Stimulated activated CD4-positive, alpha-beta T cell treated with anti-CD3 and anti-CD28 coated beads, Interleukin-2, amount 100 ng/mL, for 24 hours (primary cell): ENCODE results near the gene PSG5.
"Not testable (repeated sequence)": the region's sequence is repeated elsewhere in the genome, so short reads cannot be mapped to it uniquely, and the experiment has no call there.

Source experiments
- DNase-seq, 2 donors: peaks; one replicate each; pipeline ENCODE4 v3.0.0-alpha.2; 2020

PSG5 gene

DNA sequence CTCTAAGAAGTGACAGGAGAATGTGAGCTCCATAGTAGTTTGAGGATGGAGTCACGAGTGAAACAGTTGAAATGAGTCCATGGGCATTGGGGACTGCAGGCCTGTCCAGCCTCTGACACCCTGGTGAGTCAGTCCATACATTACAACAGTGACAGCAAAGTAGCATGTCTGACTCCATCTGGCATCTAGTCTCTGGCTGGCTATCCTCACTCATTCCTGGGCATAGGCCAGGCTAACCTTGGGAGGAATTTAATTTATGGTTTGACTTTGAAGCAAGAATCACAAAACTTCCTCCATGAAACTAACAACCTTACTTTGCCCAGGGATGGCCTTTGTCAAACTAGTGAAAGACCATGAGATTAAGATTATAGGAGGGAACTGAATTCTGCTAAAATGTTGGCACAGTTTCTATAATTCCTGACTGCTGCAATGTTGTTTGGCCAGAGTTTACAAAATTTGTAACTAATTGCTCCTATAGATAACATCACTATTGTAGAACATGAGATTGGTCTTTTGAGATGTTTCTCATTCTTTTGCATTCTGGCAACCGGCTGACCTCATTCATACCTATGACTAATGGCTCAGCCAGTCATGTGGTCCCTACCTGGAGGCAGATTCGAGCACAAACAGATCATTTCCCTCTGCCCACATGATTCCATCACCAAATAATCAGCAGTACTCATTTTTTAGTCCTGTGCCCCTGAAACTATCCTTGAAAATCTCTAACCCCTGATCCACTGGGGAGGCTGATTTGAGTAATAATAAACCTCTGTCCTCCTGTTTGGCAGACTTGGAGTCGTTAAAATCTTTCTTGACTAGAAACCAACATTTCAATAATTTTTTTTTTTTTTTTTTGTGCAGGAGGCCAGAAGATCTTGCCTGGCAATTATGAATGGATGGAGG, 4.2 kb downstream of the PSG5 start:
- not testable (repeated sequence) for DNase-seq

DNA sequence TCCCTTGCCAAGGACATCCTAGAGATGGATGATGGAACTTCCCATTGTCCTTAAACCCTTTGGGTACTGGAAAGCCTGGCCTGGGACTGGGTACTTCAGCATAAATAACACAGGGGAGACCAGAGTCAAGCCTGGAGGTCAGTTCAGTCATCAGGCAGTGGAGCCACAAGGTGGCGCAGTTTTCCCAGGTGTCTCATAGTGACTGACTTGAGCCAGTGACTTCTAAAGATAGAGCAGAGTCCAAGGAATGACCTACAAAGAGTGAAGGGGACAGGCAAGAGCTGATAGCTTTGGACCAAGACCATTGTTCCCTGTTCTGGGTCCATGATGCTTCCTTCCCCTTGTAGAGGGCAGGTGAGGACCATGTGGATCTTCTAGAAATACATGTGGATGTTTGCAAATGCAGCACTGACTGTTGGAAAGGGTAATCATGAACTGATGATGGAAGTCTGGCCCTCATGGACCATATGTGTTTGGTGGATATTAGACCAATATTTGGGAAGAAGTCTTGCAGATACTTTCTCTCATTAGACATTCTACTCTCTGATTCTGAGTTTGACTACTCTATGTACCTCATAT, 6.7 kb downstream of the PSG5 start:
- peak in 1 of 2 donors; percentile 29 for DNase-seq

DNA sequence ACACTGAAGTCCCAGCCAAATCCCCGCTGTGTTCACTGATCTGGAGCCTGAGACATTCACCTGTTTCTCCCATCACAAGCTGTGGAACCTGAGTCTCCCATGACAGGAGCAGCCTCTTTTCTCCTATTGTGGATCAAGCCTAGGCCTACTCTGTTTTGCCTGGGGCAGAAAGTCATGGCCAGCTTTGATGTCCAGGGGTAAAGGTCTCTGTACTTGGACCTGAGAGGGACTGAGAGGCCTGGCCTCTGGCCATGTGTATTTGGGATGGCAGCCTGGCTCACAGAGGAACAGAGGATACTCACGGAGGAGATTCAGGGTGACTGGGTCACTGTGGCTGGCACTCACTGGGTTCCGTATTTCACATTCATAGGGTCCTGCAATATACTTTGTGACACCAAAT, 7.8 kb downstream of the PSG5 start:
- DNase-seq: not testable (repeated sequence)

DNA sequence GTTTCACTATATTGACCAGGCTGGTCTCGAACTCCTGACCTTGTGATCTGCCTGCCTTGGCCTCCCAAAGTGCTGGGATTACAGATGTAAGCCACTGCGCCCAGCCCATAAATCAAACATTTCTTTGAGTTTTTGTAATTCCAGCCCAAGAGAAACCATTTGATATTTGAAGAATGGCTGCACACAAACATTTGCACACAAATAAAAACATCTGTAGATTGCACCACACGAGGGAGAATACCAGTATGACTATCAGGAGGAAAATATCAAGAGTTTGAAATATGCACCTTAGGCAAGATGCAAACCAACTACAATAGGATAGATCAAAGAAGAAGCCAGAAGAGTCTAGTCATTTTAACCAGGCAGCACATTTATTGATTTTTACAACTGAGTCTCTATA, 20.4 kb downstream of the PSG5 start:
- DNase-seq: not testable (repeated sequence)

DNA sequence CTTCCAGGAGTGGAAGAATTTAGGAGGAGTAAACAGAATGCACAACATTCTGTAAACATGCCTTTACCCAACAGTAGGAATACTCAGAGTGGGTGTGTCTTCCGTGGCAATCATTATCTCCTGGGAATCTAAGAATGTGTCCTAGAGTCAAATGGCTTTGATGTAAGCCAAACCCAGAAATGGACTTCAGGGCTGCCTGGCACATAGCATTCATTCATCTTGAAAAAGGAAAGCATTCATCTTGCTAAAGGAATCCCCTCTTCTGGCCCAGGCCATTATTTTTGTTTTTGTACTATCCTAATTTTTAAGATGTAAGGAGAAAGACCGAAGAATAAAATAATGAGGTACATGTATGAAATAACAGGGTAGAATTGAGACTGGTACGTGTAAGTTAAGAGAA, 23.2 kb downstream of the PSG5 start:
- not testable (repeated sequence) for DNase-seq

DNA sequence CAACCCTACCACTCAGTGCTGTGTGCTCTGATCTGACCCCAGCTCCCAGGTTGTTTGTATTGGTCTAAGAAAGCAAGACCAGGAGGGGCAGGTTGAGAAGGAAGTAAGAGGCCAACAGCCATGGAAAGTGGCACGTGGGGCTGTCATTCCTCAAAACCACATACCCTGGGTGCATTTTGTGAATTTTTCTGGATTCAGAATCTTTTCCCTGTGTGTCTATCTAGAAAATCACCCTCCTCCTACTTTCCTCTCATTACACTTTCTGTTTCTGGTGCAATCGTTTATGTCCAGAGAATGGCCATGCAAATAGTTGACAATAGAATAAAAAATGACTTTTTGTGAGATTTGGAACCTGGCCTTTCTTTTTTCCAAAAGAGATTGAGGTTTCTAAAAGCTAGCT, 24.1 kb downstream of the PSG5 start:
- DNase-seq: not testable (repeated sequence)

DNA sequence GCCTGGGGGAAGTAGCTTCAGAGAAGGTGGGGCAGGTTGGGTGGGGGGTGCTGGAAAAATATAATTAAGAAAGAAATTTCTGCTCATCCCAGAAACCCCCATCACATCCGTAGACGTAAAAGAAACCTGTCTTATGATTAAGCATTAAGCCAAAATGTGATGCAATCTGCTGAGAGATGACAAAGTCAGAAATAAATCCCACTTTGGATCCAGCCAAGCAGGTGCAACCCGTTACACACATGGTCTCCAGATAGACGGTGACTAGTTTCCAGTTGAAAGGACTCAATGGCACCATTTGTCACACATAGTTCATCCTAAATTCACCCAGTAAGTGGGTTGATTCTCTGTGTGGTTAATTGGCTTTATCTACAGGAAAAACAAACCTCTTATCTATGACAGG, 34.1 kb downstream of the PSG5 start:
- no peak for DNase-seq

DNA sequence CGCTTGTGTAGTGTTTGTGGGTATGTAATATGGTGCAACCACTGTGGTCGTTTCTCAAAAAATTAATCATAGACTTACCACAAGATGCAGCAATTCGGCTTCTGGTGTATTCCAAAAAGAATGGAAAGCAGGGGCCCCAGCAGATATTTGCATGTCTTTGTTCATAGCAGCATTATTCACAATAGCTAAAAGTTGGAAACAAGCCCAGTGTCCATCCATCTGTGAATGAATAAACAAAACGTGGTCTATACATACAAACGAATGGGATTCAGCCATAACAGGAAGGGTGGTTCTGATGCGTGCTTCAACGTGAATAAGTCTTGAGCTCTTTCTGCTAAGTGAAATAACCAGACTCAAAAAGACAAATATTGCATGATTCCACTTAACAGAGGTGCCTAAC, 36.5 kb downstream of the PSG5 start:
- not testable (repeated sequence) for DNase-seq

DNA sequence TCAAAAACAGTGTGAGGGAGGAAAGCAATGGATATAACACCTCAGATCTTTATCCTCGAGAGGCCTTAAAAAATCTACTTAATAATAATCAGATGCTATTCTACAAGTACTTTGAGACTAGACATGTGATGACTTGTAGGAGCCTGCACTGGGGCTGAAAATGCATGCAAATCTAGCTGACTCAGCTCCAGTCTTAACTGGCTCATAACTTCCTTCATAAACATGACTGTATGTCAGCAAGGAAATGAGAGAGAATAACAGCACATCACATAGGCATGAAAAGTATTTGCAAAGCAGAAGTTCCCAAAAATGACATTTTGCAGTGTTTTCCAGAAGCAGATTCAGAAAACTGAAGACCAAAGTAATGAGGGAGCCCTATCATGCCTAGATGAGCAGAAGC, 38.1 kb downstream of the PSG5 start:
- DNase-seq: no peak

DNA sequence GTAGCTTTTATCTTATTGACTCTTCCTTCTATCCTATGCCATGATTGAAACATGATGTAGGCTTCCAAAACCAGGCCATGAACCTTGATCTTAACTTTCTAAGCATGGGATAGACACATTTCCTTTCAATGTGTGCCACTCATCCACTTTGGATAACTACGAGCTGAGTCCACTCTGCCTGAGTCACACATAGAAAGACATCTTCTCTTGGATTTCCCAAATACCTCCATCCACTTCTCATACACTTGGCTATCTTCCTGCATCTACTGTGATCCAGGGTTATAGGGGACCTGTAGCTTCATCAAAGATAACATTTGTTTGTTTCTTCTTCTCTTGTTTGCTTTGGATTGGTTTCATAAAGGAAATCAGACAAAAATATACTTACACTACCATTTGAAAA, 44.6 kb downstream of the PSG5 start:
- not testable (repeated sequence) for DNase-seq

DNA sequence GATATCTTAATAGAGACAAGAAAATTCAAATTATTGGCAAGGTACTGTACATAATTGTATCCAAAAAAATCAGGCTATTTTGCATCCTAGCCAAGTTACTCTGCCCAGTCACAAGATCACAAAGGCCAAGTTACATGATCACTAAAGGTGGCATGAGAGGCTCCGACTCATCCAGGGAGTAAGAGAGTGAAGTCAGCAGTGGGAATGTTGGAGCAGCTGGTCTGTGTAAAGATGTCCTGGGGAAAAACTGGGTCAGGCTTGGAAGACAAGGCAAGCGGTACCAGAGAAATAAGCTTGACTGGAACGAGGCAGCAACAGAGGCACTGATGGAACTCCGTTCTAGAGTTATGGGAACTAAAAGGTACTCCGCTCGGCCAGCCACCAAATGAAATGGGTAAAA, 53.6 kb downstream of the PSG5 start:
- DNase-seq: no peak

DNA sequence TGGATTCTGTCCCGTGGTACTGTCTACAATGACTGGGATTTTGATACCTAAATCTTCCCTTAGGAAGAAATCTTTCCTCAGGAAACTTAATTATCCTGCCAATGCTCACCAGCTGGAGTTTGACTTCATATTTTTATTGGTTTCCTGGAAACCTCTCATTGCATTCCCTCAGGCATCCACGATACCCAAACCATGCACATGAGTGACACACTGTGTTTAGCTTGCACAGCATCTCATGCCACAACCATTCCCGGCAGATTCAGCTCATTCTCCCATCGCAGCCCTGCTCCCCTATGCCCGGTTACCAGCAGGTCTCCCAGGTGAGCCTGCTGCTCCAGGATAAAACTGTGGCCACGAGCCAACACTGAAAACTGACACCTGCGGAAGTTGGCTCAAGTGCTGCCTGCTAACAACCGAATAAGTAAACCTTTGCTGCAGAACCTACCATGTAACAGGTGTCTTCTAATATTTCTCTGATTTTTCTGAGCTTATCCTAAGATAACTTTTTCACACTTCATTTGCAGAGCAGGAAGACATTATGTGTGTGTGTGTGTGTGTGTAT, 55.0 kb downstream of the PSG5 start:
- not testable (repeated sequence) for DNase-seq

DNA sequence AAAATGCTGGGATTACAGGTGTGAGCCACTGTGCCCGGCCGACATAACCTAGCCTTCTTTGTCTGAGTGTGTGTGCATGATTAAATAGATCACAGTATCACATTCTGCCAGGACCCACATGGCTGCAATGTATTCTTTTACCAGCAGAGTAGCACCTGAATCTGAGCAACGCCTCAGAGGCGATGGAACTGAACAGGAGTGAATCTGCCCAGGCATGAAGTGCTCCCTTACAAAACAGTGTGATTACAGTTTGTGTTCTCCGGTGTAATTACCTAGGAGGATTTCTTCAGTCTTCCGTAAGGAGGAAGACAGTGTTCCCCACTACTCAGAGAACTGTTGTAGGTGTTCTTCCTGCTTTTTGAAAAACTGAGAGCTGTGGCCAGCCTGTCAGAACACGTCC, 57.1 kb downstream of the PSG5 start:
- not testable (repeated sequence) for DNase-seq

DNA sequence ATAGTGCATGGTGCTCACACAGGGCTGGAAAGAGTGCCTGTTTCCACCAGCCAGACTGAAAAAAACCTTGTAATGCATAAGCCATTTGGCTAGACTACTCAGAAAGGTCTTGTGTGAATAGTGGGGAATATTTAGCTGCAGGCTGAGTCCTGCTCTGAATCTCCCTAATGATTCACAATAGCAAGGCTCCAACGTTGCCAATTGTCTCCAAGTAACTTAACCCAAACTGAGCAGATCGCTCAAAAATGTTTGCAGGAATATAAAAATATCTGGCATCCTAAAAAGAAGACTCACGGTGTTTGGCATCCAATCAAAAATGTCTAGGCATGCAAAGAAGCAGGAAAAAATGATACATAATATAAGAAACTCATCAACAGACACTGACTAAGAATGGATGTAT, 59.0 kb downstream of the PSG5 start:
- not testable (repeated sequence) for DNase-seq

DNA sequence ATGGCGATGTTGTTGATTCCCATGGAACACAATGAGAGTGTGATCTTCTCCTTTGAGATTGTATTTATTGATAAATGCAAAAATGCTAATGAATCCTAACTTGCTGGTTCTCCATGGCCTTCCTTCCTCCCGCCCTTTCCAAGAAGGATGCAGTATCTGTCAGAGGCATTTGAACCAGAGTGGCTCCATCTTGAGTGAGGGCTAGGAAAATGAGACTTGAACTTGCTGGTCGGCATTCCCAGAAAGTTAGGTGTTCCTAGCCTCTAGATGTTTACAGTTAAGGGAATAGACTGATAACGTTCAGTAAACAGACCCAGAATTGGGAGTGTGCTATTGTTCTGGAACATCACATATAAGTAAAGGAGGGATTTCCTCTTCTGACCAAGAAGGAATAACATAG, 59.6 kb downstream of the PSG5 start:
- no peak for DNase-seq

DNA sequence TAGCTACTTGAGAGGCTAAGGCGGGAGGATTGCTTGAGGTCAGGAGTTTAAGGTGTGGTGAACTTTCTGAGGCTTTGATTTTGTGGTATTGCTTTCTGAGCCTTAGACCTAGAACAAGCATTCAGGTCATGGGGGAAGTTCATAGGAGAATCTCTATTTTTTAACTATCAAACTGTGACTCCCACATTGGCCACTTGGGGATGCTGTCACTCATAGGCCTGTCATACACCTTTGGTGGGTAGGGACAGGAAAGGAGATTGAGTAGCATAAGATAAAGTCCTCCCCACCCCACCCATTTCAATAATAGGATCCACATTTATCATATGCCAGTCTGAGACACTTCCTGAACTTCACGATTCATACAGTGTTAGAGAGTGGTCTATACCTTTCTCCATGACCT, 62.0 kb downstream of the PSG5 start:
- no peak for DNase-seq

DNA sequence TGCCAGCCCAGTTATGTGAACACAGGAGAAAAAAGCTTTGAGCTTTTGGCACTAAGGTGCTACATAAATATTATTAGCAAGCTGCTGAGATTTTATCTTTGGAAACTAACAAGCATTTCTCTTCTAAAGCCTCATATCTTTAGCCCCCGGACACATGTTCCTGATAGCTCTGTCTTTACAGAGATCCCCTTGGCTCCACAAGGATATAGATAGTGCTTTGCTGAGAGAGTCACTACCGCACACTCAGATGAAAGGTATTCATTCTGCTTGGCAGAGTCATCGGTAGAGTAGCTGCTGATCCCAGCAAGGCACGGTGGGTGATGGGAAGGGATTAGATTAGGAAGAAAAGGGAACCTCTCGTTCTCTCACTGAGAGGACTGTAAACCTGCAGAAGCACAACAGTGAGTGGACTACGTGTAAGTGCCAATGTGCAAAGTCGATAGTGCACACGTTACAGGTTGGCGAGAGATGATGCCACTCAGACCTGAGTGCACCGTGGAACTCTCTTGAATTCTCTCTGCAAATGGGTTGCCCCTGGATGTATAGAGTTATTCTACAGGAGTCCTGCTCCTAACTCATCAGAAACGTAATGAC, 65.8 kb downstream of the PSG5 start:
- DNase-seq: not testable (repeated sequence)

DNA sequence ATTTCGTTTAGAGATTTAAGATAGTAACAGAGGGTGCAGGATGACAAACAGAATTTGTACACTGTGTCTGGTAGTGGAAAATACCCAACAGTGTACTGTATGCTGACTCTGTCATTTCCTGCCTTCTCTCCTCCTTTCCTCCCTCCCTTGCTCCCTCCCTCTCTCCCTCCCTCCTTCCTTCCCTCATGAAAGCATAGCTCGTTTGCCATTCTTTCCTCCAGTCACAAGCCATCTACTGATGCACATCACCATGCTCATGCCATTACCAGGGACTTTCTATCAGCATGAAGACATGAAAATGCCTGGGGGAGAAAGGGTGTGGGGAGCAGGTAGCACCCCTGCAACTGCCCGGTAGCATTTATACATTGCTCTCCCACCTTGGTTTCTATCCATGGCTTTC, 66.8 kb downstream of the PSG5 start:
- DNase-seq: not testable (repeated sequence)
